ENCODE results near the gene COPS9.
A peak's percentile ranks its signal among the peaks of the same experiment; 100 is the strongest.

COPS9 gene

GRCh38 chr2:240155048-240155744 is 19.1 kb upstream of the COPS9 start:
- DNase-seq (ENCODE audit: extremely low read depth, low read depth), result no peak

GRCh38 chr2:240154606-240155005 is 18.5 kb upstream of the COPS9 start:
- TF ChIP-seq, protein P1, sequence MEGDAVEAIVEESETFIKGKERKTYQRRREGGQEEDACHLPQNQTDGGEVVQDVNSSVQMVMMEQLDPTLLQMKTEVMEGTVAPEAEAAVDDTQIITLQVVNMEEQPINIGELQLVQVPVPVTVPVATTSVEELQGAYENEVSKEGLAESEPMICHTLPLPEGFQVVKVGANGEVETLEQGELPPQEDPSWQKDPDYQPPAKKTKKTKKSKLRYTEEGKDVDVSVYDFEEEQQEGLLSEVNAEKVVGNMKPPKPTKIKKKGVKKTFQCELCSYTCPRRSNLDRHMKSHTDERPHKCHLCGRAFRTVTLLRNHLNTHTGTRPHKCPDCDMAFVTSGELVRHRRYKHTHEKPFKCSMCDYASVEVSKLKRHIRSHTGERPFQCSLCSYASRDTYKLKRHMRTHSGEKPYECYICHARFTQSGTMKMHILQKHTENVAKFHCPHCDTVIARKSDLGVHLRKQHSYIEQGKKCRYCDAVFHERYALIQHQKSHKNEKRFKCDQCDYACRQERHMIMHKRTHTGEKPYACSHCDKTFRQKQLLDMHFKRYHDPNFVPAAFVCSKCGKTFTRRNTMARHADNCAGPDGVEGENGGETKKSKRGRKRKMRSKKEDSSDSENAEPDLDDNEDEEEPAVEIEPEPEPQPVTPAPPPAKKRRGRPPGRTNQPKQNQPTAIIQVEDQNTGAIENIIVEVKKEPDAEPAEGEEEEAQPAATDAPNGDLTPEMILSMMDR (IDR thresholded peaks at IDR 0.05; ENCODE audit: low read depth, low read length), result no peak
- no peak for DNase-seq (ENCODE audit: extremely low read depth, low read depth)

More at GRCh38 chr2:240155048-240155744, 19.1 kb upstream of the COPS9 start:
- TF ChIP-seq, protein P1 (IDR thresholded peaks at IDR 0.05; ENCODE audit: low read depth, low read length), result no peak

DNA sequence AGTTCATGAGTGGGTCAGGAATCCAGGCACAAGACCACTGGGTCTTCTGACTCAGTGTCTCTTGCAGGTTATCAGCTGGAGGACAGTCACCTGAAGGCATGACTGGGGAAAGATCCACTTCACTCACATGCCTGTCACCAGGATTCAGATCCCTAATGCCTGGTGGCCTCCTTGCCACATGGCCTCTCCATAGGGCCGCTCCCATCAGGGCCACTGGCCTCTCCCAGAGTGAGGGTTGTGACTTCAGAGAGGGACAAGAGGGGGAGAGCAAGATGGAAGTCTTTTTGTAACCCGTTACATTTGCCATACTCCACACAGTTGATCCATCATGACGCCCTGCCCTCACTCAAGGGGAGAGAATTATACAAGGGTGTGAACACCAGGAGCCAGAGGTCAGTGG is 17.3 kb upstream of the COPS9 start:
- DNase-seq (ENCODE audit: extremely low read depth, low read depth), result no peak
- TF ChIP-seq, protein P1 (IDR thresholded peaks at IDR 0.05; ENCODE audit: low read depth, low read length), result no peak

GRCh38 chr2:240151477-240152031 is 15.4 kb upstream of the COPS9 start:
- no peak for DNase-seq (ENCODE audit: extremely low read depth, low read depth)
- TF ChIP-seq, protein P1 (IDR thresholded peaks at IDR 0.05; ENCODE audit: low read depth, low read length), result no peak

- TF ChIP-seq, protein P1 (IDR thresholded peaks at IDR 0.05; ENCODE audit: low read depth, low read length), result peak; percentile 75
- no peak for DNase-seq (ENCODE audit: extremely low read depth, low read depth)
Observed at GRCh38 chr2:240149943-240150784, 14.1 kb upstream of the COPS9 start.

GRCh38 chr2:240147911-240148587 is 11.9 kb upstream of the COPS9 start:
- TF ChIP-seq, protein P1 (IDR thresholded peaks at IDR 0.05; ENCODE audit: low read depth, low read length), result no peak

More at GRCh38 chr2:240147911-240148587, 11.9 kb upstream of the COPS9 start:
- DNase-seq (ENCODE audit: extremely low read depth, low read depth), result no peak

All from AG09319 (cell line).